Measurements from ENCODE around the gene DDX25.

DDX25 gene

DNA sequence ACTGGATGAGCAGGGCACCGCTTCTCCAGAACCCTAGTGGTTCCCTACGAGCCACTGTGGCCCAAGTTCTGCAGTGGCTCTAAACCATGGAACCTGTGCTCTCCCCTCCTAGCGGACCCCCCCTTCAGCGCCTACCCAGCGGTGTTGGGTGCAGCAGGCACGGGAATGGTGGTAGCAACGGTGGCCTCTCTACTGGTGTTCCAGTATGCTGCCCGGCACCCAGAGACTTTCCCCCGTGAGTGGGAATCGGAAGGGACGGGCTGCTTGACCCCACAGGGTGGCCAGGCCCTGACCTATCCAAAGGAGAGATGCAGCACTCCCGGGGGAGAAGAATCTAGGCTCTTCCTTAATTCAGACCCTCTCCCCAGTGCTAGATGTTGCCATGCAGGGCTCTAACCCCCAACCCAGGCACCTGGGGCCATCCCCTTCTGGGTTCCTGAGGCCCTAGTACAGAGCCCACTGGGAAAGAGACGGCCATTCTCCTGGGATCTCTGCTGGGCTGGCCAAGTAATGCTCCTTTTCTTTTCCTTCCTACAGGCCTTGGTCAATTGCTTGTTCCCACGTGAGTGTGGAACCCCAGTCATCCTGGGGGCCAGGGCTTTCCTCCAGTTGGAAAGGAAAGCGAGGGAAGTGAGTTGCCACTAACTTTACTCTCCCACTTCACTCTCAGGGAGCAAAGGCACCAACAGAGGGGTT, 50.8 kb downstream of the DDX25 start:
- CTCF ChIA-PET: no interaction called here
- Histone ChIP-seq H3K4me1 (ENCODE audit: control extremely low read depth in 1 of 4, control insufficient read depth in 4 of 4, insufficient read depth in 4 of 4, low read length in 3 of 4) (no peaks in the 10 kb centered on the region), H3K4me3 (ENCODE audit: control insufficient read depth in 1 of 7, extremely low read depth in 1 of 7, insufficient read depth in 4 of 7, low read depth in 2 of 7, low read length in 6 of 7) (no peak overlapping the region), H3K36me3 (ENCODE audit: control insufficient read depth in 4 of 4, insufficient read depth in 4 of 4, low read length in 3 of 4) (no peaks in the 10 kb centered on the region), H3K9me3 (ENCODE audit: control extremely low read depth in 1 of 5, control insufficient read depth in 4 of 5, insufficient read depth in 2 of 5, low read depth in 1 of 5, low read length in 4 of 5) (no peaks in the 10 kb centered on the region), H3K27ac (ENCODE audit: insufficient read depth in 1 of 2, low read depth in 1 of 2, low read length in 2 of 2, poor library complexity in 1 of 2, severe bottlenecking in 2 of 2) (no peak overlapping the region), H3K27me3 (replicated peaks in 2 of 5; ENCODE audit: control insufficient read depth in 4 of 5, insufficient read depth in 5 of 5, low read length in 4 of 5) (peaks cover 0 to 24% (median 8%) of the 10 kb centered on the region in 5 experiments)
- 92% methylated on average over 11 of the region's 15 CpGs for WGBS (ENCODE audit: insufficient coverage)
- POLR2A ChIA-PET: no interaction called here
- no peak for DNase-seq

DNA sequence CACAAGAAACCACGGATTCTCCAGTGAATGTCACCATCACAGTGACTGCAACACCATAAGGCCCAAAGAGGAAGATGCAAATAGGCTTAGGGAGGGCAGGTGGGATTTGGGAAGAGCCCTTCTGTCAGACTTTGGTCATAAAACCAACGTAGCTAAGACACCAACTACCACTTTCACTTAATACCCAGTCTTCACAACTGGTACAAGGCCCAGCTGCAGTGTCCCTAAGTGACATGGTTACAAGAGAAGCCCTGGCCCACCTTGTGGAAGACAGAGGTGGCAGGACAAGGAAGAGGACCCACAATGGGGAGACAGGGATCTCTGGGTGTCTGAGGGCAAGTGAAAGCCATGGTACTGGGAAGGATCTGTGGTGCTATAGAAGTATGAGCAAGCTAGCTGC, 51.5 kb downstream of the DDX25 start:
- ChIA-PET POLR2A (no interaction called here), CTCF (no interaction called here)
- Histone ChIP-seq H3K4me1 (ENCODE audit: control extremely low read depth in 1 of 4, control insufficient read depth in 4 of 4, insufficient read depth in 4 of 4, low read length in 3 of 4) (no peaks in the 10 kb centered on the region), H3K36me3 (ENCODE audit: control insufficient read depth in 4 of 4, insufficient read depth in 4 of 4, low read length in 3 of 4) (no peaks in the 10 kb centered on the region), H3K27me3 (replicated peaks in 2 of 5; ENCODE audit: control insufficient read depth in 4 of 5, insufficient read depth in 5 of 5, low read length in 4 of 5) (peaks cover 0 to 23% (median 8%) of the 10 kb centered on the region in 5 experiments), H3K27ac (ENCODE audit: insufficient read depth in 1 of 2, low read depth in 1 of 2, low read length in 2 of 2, poor library complexity in 1 of 2, severe bottlenecking in 2 of 2) (no peak overlapping the region), H3K4me3 (ENCODE audit: control insufficient read depth in 1 of 7, extremely low read depth in 1 of 7, insufficient read depth in 4 of 7, low read depth in 2 of 7, low read length in 6 of 7) (no peak overlapping the region), H3K9me3 (ENCODE audit: control extremely low read depth in 1 of 5, control insufficient read depth in 4 of 5, insufficient read depth in 2 of 5, low read depth in 1 of 5, low read length in 4 of 5) (no peaks in the 10 kb centered on the region)
- no peak for DNase-seq
- 88% methylated on average over 1 of the region's 2 CpGs for WGBS (ENCODE audit: insufficient coverage)

DNA sequence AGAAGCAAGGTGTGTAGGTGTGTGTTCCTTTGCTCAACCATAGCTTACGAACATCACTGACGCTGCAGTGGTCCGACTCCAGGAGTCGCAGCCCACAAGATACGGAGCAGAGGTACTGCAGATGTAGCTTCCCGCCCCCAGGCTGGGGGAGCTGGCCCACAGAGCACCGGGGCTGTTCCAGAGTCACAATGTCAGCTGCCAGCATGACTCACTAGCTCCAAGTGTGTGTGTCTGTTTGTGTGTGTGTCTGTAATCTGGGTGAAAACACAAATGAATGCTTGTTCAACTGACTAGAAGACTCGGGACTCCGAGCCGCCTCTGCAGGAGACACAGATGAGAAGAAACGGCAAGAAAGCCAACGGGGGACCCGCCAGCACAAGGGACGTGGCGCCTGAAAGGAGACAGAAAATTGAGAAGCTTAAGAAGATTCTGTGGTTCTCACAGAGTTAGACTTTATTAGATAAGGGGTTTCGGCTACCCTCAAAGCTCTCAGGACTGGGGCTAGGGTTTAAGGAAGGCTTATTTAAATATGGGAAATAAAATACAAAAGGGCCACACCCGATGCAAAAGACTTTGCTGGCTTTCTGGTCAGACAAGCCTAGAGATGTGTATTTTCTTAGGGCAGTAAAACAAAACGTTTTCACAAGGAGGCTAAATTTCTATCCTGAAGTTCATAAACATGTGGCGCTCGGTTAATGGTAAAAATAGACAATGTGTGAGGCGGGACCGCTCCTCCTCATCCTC, 52.3 kb downstream of the DDX25 start:
- no peak for DNase-seq
- CTCF ChIA-PET: interaction anchor here (1.8 kb wide), 1 partner anchor 16 kb away, joined by 4 read pairs; no protein-coding TSS in a partner anchor
- peaks cover 0 to 2% (median 0%) of the 10 kb centered on the region in 5 experiments for H3K9me3 ChIP-seq (ENCODE audit: control extremely low read depth in 1 of 5, control insufficient read depth in 4 of 5, insufficient read depth in 2 of 5, low read depth in 1 of 5, low read length in 4 of 5)

DNA sequence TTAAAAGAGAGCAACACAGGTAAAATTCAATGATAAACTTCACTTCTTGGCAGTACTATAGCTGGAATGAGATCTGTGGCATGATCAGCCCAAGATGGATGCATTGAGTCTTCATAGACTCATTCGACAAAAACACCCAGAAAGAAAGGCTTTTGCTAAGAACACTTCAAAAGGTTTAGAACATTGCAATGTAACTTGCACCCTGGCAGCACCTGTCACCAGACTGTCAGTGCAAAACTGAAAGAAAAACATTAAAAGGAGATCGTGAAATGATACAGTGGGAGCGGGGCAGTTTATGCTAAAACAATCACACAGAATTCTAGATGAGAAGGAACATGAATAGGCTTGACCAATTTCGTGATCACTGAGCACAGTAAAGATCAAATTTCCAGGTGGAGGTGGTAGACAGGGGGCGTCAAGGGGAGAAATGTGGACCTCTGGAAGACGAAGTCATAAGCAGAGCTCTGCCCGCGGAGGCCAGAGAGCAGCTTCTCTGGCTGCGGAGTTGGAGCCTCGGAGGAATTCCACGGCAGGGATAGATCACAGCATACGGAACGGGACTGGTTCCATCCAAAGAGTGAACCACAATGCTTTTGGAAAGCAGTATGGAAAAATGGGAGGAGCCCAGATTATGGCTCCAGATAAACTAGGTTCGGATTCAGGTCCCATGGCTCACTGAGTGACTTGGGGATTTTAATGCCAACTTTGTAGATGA, 53.5 kb downstream of the DDX25 start:
- no peak overlapping the region for H3K27ac ChIP-seq (ENCODE audit: insufficient read depth in 1 of 2, low read depth in 1 of 2, low read length in 2 of 2, poor library complexity in 1 of 2, severe bottlenecking in 2 of 2)
- H3K36me3 ChIP-seq (ENCODE audit: control insufficient read depth in 4 of 4, insufficient read depth in 4 of 4, low read length in 3 of 4): no peaks in the 10 kb centered on the region
- no peaks in the 10 kb centered on the region for H3K4me1 ChIP-seq (ENCODE audit: control extremely low read depth in 1 of 4, control insufficient read depth in 4 of 4, insufficient read depth in 4 of 4, low read length in 3 of 4)
- CTCF ChIA-PET: interaction anchor here (1.8 kb wide), 1 partner anchor 17 kb away, joined by 4 read pairs; no protein-coding TSS in a partner anchor
- H3K27me3 ChIP-seq (replicated peaks in 2 of 5; ENCODE audit: control insufficient read depth in 4 of 5, insufficient read depth in 5 of 5, low read length in 4 of 5): peaks cover 0 to 25% (median 3%) of the 10 kb centered on the region in 5 experiments
- WGBS (ENCODE audit: insufficient coverage): 90% methylated on average over 14 of the region's 14 CpGs
- H3K4me3 ChIP-seq (ENCODE audit: control insufficient read depth in 1 of 7, extremely low read depth in 1 of 7, insufficient read depth in 4 of 7, low read depth in 2 of 7, low read length in 6 of 7): no peak overlapping the region
- H3K9me3 ChIP-seq (ENCODE audit: control extremely low read depth in 1 of 5, control insufficient read depth in 4 of 5, insufficient read depth in 2 of 5, low read depth in 1 of 5, low read length in 4 of 5): peaks cover 0 to 14% (median 0%) of the 10 kb centered on the region in 5 experiments
- POLR2A ChIA-PET: no interaction called here
- DNase-seq: no peak

More for the DNA sequence above, 52.3 kb downstream of the DDX25 start:
- Histone ChIP-seq H3K36me3 (ENCODE audit: control insufficient read depth in 4 of 4, insufficient read depth in 4 of 4, low read length in 3 of 4) (no peaks in the 10 kb centered on the region), H3K27ac (ENCODE audit: insufficient read depth in 1 of 2, low read depth in 1 of 2, low read length in 2 of 2, poor library complexity in 1 of 2, severe bottlenecking in 2 of 2) (no peak overlapping the region), H3K27me3 (replicated peaks in 2 of 5; ENCODE audit: control insufficient read depth in 4 of 5, insufficient read depth in 5 of 5, low read length in 4 of 5) (peaks cover 0 to 22% (median 8%) of the 10 kb centered on the region in 5 experiments), H3K4me1 (ENCODE audit: control extremely low read depth in 1 of 4, control insufficient read depth in 4 of 4, insufficient read depth in 4 of 4, low read length in 3 of 4) (no peaks in the 10 kb centered on the region), H3K4me3 (ENCODE audit: control insufficient read depth in 1 of 7, extremely low read depth in 1 of 7, insufficient read depth in 4 of 7, low read depth in 2 of 7, low read length in 6 of 7) (no peak overlapping the region)
- POLR2A ChIA-PET: interaction anchor here (0.6 kb wide), 1 partner anchor 30 kb away, joined by 5 read pairs; no protein-coding TSS in a partner anchor
- 93% methylated on average over 20 of the region's 22 CpGs for WGBS (ENCODE audit: insufficient coverage)

DNA sequence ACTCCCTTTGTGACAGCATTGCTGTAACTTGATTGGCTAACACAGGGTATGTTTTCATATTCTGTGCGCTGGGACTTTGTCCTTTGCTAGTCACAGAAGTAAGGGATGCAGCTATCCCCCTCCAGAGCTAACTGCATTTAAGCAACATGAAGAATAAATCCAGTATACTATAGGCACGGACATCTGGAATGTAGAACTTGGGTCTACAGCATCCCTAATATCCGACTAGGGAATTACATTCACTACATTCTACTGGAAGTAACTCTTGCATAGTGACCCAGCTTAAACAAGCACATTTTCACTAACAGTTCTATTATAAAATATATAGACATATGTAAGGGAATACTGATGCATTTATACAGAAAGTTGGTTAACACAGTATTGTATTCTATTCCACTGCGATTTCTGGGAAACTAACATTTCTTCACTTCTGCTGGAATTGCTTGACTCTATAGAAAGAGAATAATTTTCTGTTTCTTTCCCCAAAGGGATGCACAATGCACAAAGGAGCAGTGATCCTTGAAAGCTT, 54.6 kb downstream of the DDX25 start:
- no peak for DNase-seq
- no peak overlapping the region for H3K27ac ChIP-seq (ENCODE audit: insufficient read depth in 1 of 2, low read depth in 1 of 2, low read length in 2 of 2, poor library complexity in 1 of 2, severe bottlenecking in 2 of 2)
- H3K4me3 ChIP-seq (ENCODE audit: control insufficient read depth in 1 of 7, extremely low read depth in 1 of 7, insufficient read depth in 4 of 7, low read depth in 2 of 7, low read length in 6 of 7): no peak overlapping the region
- H3K27me3 ChIP-seq (replicated peaks in 2 of 5; ENCODE audit: control insufficient read depth in 4 of 5, insufficient read depth in 5 of 5, low read length in 4 of 5): peaks cover 0 to 17% (median 3%) of the 10 kb centered on the region in 5 experiments
- CTCF ChIA-PET: interaction anchor here (1.2 kb wide), 1 partner anchor 10 kb away, joined by 4 read pairs; no protein-coding TSS in a partner anchor
- POLR2A ChIA-PET: no interaction called here
- no peaks in the 10 kb centered on the region for H3K36me3 ChIP-seq (ENCODE audit: control insufficient read depth in 4 of 4, insufficient read depth in 4 of 4, low read length in 3 of 4)
- 100% methylated on average over 2 of the region's 4 CpGs for WGBS (ENCODE audit: insufficient coverage)
- H3K4me1 ChIP-seq (ENCODE audit: control extremely low read depth in 1 of 4, control insufficient read depth in 4 of 4, insufficient read depth in 4 of 4, low read length in 3 of 4): no peaks in the 10 kb centered on the region
- peaks cover 0 to 21% (median 2%) of the 10 kb centered on the region in 5 experiments for H3K9me3 ChIP-seq (ENCODE audit: control extremely low read depth in 1 of 5, control insufficient read depth in 4 of 5, insufficient read depth in 2 of 5, low read depth in 1 of 5, low read length in 4 of 5)

DNA sequence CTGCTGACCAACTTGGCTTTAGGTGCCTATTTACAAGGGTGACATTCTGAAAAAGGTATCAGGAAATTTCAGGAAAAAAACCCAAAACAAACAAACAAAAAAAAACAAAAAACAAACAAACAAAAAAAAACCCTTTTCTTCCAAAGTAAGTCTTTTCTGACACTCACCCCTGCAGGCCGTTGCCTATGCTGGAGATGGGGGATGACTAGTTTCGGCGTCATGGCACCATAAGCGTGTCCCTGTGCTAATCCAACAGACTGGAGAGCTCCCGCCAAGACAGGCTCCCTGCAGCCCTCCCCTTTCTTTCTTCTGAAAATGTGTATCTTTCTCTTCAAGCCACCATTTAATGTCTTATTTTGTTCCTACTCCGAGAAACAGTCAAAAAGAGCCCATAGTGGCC, 55.2 kb downstream of the DDX25 start:
- Histone ChIP-seq H3K36me3 (ENCODE audit: control insufficient read depth in 4 of 4, insufficient read depth in 4 of 4, low read length in 3 of 4) (no peaks in the 10 kb centered on the region), H3K4me3 (ENCODE audit: control insufficient read depth in 1 of 7, extremely low read depth in 1 of 7, insufficient read depth in 4 of 7, low read depth in 2 of 7, low read length in 6 of 7) (no peak overlapping the region), H3K27ac (ENCODE audit: insufficient read depth in 1 of 2, low read depth in 1 of 2, low read length in 2 of 2, poor library complexity in 1 of 2, severe bottlenecking in 2 of 2) (no peak overlapping the region), H3K27me3 (replicated peaks in 2 of 5; ENCODE audit: control insufficient read depth in 4 of 5, insufficient read depth in 5 of 5, low read length in 4 of 5) (peaks cover 0 to 17% (median 5%) of the 10 kb centered on the region in 5 experiments), H3K4me1 (ENCODE audit: control extremely low read depth in 1 of 4, control insufficient read depth in 4 of 4, insufficient read depth in 4 of 4, low read length in 3 of 4) (no peaks in the 10 kb centered on the region), H3K9me3 (ENCODE audit: control extremely low read depth in 1 of 5, control insufficient read depth in 4 of 5, insufficient read depth in 2 of 5, low read depth in 1 of 5, low read length in 4 of 5) (peaks cover 0 to 21% (median 2%) of the 10 kb centered on the region in 5 experiments)
- CTCF ChIA-PET: interaction anchor here (1.2 kb wide), 1 partner anchor 10 kb away, joined by 4 read pairs; no protein-coding TSS in a partner anchor
- 93% methylated on average over 5 of the region's 6 CpGs for WGBS (ENCODE audit: insufficient coverage)
- no peak for DNase-seq
- POLR2A ChIA-PET: no interaction called here
